K562 (cell line): ENCODE measurements around the gene VIM. TPM values are rescaled to one million over a fixed set of nuclear protein-coding genes. Genes with fewer than 3 reads are reported as not detected.
A peak's percentile ranks its signal among the peaks of the same experiment; 100 is the strongest.

ENCODE experiments used
- BHLHE40 ChIP-seq: IDR thresholded peaks from 2 replicates; pipeline ENCODE4 v1.6.1; 2011; ENCODE audit warnings: low read length, improper control_type of control experiment
- C11orf30 ChIP-seq: fragments of 450-650 bp; IDR thresholded peaks from 2 replicates; pipeline ENCODE4 v1.6.1; 2016; ENCODE audit warnings: low read depth, mild to moderate bottlenecking
- EP400 ChIP-seq: fragments of 450-650 bp; IDR thresholded peaks from 2 replicates; pipeline ENCODE4 v1.6.1; 2017; ENCODE audit warnings: antibody characterized with exemption, mild to moderate bottlenecking, moderate library complexity
- HDAC2 ChIP-seq: fragments of 450-650 bp; IDR thresholded peaks from 2 replicates; pipeline ENCODE4 v1.6.1; 2016; ENCODE audit warnings: mild to moderate bottlenecking
- HDAC8 ChIP-seq: fragments of 450-650 bp; IDR thresholded peaks from 2 replicates; pipeline ENCODE4 v1.6.1; 2016; ENCODE audit warnings: mild to moderate bottlenecking, missing genetic modification characterization, moderate library complexity, missing compliant biosample characterization
- HNRNPK ChIP-seq: fragments of 200-400 bp; formaldehyde crosslinking; IDR thresholded peaks from one replicate; pipeline ENCODE4 v1.6.1; 2018; ENCODE audit warnings: mild to moderate bottlenecking, low read depth, low read length; ENCODE audit not compliant: poor library complexity, severe bottlenecking
- MNT ChIP-seq, 2 experiments: fragments of 450-650 bp; conservative IDR thresholded peaks; 2 replicates each; pipeline ENCODE4 v1.6.1; 2017; ENCODE audit warnings: mild to moderate bottlenecking in 2 of 2, moderate library complexity in 2 of 2
- NFATC3 ChIP-seq: fragments of 450-650 bp; IDR thresholded peaks from 2 replicates; pipeline ENCODE4 v1.6.1; 2017; ENCODE audit warnings: mild to moderate bottlenecking
- PTBP1 ChIP-seq: fragments of 200-400 bp; formaldehyde crosslinking; IDR thresholded peaks from 2 replicates; pipeline ENCODE4 v1.6.1; 2017; ENCODE audit warnings: low read depth, low read length
- RBM14 ChIP-seq: fragments of 200-400 bp; formaldehyde crosslinking; IDR thresholded peaks from 2 replicates; pipeline ENCODE4 v1.6.1; 2018; ENCODE audit warnings: low read depth, mild to moderate bottlenecking, low read length, moderate library complexity, borderline replicate concordance; ENCODE audit not compliant: insufficient read depth
- SP1 ChIP-seq: sonication (generic); formaldehyde crosslinking; IDR thresholded peaks from 2 replicates; pipeline ENCODE4 v1.8.1; 2022; ENCODE audit warnings: mild to moderate bottlenecking, missing genetic modification reagents
- TAF9B ChIP-seq: fragments of 450-650 bp; IDR thresholded peaks from 2 replicates; pipeline ENCODE4 v1.6.1; 2018; ENCODE audit warnings: mild to moderate bottlenecking; ENCODE audit not compliant: partially characterized antibody
- USF2 ChIP-seq: sonication (generic); formaldehyde crosslinking; IDR thresholded peaks from 2 replicates; pipeline ENCODE4 v1.5.0; 2020; ENCODE audit warnings: missing genetic modification reagents
- ZHX1 ChIP-seq: fragments of 150-350 bp; conservative IDR thresholded peaks from 2 replicates; pipeline ENCODE4 v1.6.1; 2014; ENCODE audit warnings: low read length
- ZNF140 ChIP-seq: fragments of 250-450 bp; sonication (Bioruptor Pico); IDR thresholded peaks from 2 replicates; pipeline ENCODE4 v1.8.0; 2021; ENCODE audit warnings: moderate library complexity, mild to moderate bottlenecking, inconsistent platforms
- ZNF197 ChIP-seq: fragments of 200-800 bp; sonication (Bioruptor generic); IDR thresholded peaks from 2 replicates; pipeline ENCODE4 v1.6.1; 2016; ENCODE audit warnings: low read depth, missing genetic modification characterization, missing compliant biosample characterization
- ZNF316 ChIP-seq: fragments of 450-650 bp; IDR thresholded peaks from 2 replicates; pipeline ENCODE4 v1.6.1; 2016
- ZNF354B ChIP-seq: fragments of 250-450 bp; sonication (Bioruptor Pico); IDR thresholded peaks from 2 replicates; pipeline ENCODE4 v1.4.0; 2020
- ZSCAN32 ChIP-seq: fragments of 450-650 bp; formaldehyde crosslinking; IDR thresholded peaks from 2 replicates; pipeline ENCODE4 v1.4.0; 2020; ENCODE audit warnings: mild to moderate bottlenecking, moderate library complexity
- polyA plus RNA-seq, 8 experiments: library from polyadenylated mRNA; depleted of rRNA in 4 of 8; stranded (reverse) in 5 of 8; unstranded in 3 of 8; fragments of >200 nt; fragmentation: Nextera tagmentation in 2 of 8; fragmentation: Illumina TruSeq in 1 of 8; extraction: Ambion mirVana in 2 of 8; extraction: Trizol in 1 of 8; gene quantifications; 2 replicates each; pipeline versions ENCODE4 v1.2.1 to v1.2.3, GENCODE V29; 2011 to 2014; ENCODE audit warnings: inconsistent platforms in 1 of 8, missing spikeins in 1 of 8
- total RNA-seq, 7 experiments: library from RNA; depleted of rRNA in 6 of 7; stranded (reverse); fragments of >200 nt in 6 of 7; fragmentation: Illumina TruSeq in 2 of 7; extraction: Trizol in 2 of 7; gene quantifications; 2 replicates each; pipeline versions ENCODE4 v1.2.1 to v1.2.3, GENCODE V29; 2011 to 2021; ENCODE audit warnings: low replicate concordance in 1 of 7
- TF ChIP-seq, protein P1 (sequence below), 2 experiments: IDR thresholded peaks; 2 replicates each; pipeline ENCODE4 v1.6.1; 2012; ENCODE audit warnings: improper control_type of control experiment in 2 of 2, low read depth in 2 of 2, low read length in 2 of 2, borderline replicate concordance in 1 of 2

Gene VIM
- total and polyA plus RNA-seq, 9 of the 15 experiments (the other 6 are each of a cell fraction or from before 2014, with no cell fraction given): 86.0 to 621 (median 383) TPM

DNA sequence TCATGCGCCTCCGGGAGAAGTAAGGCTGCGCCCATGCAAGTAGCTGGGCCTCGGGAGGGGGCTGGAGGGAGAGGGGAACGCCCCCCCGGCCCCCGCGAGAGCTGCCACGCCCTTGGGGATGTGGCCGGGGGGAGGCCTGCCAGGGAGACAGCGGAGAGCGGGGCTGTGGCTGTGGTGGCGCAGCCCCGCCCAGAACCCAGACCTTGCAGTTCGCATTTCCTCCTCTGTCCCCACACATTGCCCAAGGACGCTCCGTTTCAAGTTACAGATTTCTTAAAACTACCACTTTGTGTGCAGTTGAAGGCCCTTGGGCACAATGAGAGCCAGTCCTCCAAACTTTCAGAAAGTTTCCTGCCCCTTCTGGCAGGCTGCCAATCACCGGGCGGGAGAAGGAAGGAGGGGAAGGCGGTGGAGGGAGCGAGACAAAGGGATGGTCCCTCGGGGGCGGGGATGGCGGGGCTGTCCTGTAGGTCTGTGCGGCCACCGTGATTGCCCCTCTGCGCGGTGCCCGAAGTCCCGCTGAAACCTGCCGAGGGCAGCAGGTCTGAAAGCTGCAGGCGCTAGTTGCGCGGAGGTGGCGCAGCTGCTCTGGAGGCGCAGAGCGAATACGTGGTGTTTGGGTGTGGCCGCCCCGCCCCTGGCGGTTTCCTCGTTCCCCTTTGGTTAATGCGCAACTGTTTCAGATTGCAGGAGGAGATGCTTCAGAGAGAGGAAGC is 2.1 kb downstream of the VIM start (continued):
- no peak for TF ChIP-seq ZHX1
- TF ChIP-seq HNRNPK: no peak
- 0 out of 2 replicates have a peak, but pooled peaks have one; percentile 59 for TF ChIP-seq HDAC2
- TF ChIP-seq C11orf30: peak; percentile 76
- TF ChIP-seq, protein P1, sequence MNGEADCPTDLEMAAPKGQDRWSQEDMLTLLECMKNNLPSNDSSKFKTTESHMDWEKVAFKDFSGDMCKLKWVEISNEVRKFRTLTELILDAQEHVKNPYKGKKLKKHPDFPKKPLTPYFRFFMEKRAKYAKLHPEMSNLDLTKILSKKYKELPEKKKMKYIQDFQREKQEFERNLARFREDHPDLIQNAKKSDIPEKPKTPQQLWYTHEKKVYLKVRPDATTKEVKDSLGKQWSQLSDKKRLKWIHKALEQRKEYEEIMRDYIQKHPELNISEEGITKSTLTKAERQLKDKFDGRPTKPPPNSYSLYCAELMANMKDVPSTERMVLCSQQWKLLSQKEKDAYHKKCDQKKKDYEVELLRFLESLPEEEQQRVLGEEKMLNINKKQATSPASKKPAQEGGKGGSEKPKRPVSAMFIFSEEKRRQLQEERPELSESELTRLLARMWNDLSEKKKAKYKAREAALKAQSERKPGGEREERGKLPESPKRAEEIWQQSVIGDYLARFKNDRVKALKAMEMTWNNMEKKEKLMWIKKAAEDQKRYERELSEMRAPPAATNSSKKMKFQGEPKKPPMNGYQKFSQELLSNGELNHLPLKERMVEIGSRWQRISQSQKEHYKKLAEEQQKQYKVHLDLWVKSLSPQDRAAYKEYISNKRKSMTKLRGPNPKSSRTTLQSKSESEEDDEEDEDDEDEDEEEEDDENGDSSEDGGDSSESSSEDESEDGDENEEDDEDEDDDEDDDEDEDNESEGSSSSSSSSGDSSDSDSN (IDR thresholded peaks at IDR 0.05; ENCODE audit: borderline replicate concordance in 1 of 2, low read depth in 2 of 2, low read length in 2 of 2): no peak
- TF ChIP-seq HDAC8 (tag): no peak
- peak in 1 of 2 experiments; percentile 75 for TF ChIP-seq MNT (conservative IDR thresholded peaks at IDR 0.05)
- TF ChIP-seq ZNF197 (CRISPR knock-in tag): no peak
- no peak for TF ChIP-seq ZNF140 (CRISPR knock-in tag)
- TF ChIP-seq RBM14: no peak
- TF ChIP-seq NFATC3: no peak
- TF ChIP-seq SP1 (CRISPR knock-in tag): peak; percentile 68; the same call in 1 of the 2 replicates
- TF ChIP-seq EP400: peak; percentile 84
- TF ChIP-seq ZSCAN32 (CRISPR knock-in tag): peak; percentile 48; the same call in 1 of the 2 replicates
- peak; percentile 17 for TF ChIP-seq BHLHE40
- TF ChIP-seq USF2: no peak; the same call in 1 of the 2 replicates
- 0 out of 2 replicates have a peak, but pooled peaks have one; percentile 30 for TF ChIP-seq ZNF316
- peak; percentile 99 for TF ChIP-seq PTBP1
- TF ChIP-seq TAF9B: no peak
- TF ChIP-seq ZNF354B (CRISPR knock-in tag): no peak
